ENCODE results near the gene HYOU1. TPM values are rescaled to one million over a fixed set of nuclear protein-coding genes. Genes with fewer than 3 reads are reported as not detected.
"Not testable (repeated sequence)": the region's sequence is repeated elsewhere in the genome, so short reads cannot be mapped to it uniquely, and the experiment has no call there.

HYOU1 gene
- total RNA-seq, 4 donors from 2014 or later: 21.8 to 47.0 (median 33.0) TPM

DNA sequence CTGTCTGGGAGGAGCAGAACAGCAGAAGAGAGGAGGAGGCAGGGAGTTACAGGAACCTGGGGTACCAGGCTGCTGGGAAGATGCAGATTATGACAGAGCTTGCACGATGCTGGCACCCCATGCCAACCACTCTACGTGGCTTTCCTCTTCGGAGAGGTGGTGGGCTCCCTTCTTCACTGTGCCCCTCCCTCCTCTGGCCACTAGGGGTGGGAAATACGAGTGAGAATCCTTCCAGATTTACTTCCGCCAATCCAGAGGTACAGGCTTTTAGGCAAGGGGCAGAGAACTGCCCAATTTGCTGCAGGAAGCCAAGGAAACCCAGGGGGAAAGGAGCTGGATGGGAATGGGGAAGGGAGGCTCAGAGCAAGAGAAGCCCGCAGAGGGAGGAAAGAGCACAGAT, 12.3 kb downstream of the HYOU1 start:
- intact Hi-C loops (cut with DNase I; ENCODE audit: low total_unique reads): loop anchor here (10.0 kb wide), 1 partner anchor 150 kb away; no protein-coding TSS in a partner anchor
- TF ChIP-seq POLR2A (IDR thresholded peaks at IDR 0.05): no peak
- TF ChIP-seq, protein P1, sequence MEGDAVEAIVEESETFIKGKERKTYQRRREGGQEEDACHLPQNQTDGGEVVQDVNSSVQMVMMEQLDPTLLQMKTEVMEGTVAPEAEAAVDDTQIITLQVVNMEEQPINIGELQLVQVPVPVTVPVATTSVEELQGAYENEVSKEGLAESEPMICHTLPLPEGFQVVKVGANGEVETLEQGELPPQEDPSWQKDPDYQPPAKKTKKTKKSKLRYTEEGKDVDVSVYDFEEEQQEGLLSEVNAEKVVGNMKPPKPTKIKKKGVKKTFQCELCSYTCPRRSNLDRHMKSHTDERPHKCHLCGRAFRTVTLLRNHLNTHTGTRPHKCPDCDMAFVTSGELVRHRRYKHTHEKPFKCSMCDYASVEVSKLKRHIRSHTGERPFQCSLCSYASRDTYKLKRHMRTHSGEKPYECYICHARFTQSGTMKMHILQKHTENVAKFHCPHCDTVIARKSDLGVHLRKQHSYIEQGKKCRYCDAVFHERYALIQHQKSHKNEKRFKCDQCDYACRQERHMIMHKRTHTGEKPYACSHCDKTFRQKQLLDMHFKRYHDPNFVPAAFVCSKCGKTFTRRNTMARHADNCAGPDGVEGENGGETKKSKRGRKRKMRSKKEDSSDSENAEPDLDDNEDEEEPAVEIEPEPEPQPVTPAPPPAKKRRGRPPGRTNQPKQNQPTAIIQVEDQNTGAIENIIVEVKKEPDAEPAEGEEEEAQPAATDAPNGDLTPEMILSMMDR (IDR thresholded peaks at IDR 0.05): no peak
- H3K4me3 ChIP-seq (ENCODE audit: low read depth, poor library complexity, severe bottlenecking): no peak overlapping the region
- WGBS, 2 donors: 72 to 80% methylated on average over 6 of the region's 6 CpGs
- DNase-seq (ENCODE audit: low spot score in 2 of 2): no peak

DNA sequence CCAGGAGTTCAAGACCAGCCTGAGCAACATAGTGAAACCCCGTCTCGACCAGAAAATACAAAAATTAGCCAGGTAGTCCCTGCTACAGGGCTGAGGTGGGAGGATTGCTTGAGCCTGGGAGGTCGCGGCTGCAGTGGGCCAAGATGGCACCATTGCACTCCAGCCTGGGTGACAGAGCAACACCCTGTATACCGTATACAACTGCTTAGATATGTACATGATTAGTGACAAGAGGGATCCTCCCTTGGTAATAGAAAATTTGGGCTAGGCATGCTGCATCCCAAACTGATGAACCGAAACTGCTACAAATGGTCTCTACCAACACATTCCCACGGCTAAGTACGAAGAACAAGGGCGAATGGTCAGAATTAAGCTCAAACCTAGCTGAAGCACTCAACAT, 14.1 kb downstream of the HYOU1 start:
- WGBS, 2 donors: 92% methylated on average over 9 of the region's 9 CpGs
- TF ChIP-seq POLR2A (IDR thresholded peaks at IDR 0.05): no peak
- TF ChIP-seq, protein P1 (IDR thresholded peaks at IDR 0.05): no peak
- no peak for DNase-seq (ENCODE audit: low spot score in 2 of 2)
- intact Hi-C loops (cut with DNase I; ENCODE audit: low total_unique reads): loop anchor here (10.0 kb wide), 1 partner anchor 152 kb away; no protein-coding TSS in a partner anchor
- no peak overlapping the region for H3K4me3 ChIP-seq (ENCODE audit: low read depth, poor library complexity, severe bottlenecking)

DNA sequence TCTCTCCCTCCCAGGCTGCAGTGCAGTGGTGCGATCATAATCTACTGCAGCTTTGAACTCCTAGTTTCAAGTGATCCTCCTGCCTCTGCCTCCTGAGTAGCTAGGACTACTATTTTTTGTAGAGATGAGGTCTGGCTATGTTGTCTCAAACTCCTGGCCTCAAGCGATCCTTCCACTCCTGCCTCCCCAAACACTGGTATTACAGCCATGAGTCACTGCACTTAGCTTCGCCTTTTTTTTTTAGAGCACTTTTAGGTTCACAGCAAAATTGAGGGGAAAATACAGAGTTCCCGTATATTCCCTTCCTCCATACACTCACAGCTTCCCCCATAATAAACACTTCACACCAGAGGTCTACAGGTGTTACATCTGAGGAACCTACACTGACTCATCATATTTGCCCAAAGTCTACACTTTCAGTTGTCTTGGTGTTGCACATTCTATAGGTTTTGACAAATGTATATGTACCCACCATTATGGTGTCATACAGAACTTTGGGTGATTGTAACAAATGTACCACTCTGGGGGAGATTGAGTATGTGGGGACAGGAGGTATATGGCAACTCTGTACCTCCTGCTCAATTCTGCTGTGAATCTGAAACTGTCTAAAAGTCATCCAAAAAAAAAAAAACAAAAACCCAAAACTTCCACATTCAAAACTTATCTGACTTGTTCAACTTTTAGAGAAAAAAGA, 15.0 kb downstream of the HYOU1 start:
- no peak overlapping the region for H3K4me3 ChIP-seq (ENCODE audit: low read depth, poor library complexity, severe bottlenecking)
- DNase-seq (ENCODE audit: low spot score in 2 of 2): no peak
- WGBS, 2 donors: 83 to 95% methylated on average over 4 of the region's 4 CpGs
- intact Hi-C loops (cut with DNase I; ENCODE audit: low total_unique reads): loop anchor here (10.0 kb wide), 1 partner anchor 153 kb away; no protein-coding TSS in a partner anchor
- TF ChIP-seq, protein P1 (IDR thresholded peaks at IDR 0.05): no peak
- no peak for TF ChIP-seq POLR2A (IDR thresholded peaks at IDR 0.05)

DNA sequence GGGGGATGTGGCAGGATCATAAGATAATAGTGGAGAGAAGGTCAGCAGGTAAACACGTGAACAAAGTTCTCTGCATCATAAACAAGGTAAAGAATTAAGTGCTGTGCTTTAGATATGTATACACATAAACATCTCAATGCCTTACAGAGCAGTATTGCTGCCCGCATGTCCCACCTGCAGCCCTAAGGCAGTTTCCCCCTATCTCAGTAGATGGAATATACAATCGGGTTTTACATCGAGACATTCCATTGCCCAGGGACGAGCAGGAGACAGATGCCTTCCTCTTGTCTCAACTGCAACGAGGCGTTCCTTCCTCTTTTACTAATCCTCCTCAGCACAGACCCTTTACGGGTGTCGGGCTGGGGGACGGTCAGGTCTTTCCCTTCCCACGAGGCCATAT, 17.5 kb downstream of the HYOU1 start:
- H3K4me3 ChIP-seq (ENCODE audit: low read depth, poor library complexity, severe bottlenecking); DNase-seq (ENCODE audit: low spot score in 2 of 2); intact Hi-C loops (cut with DNase I; ENCODE audit: low total_unique reads): not testable (repeated sequence)
- 44% methylated on average over 11 of the region's 11 CpGs for WGBS, 2 donors

DNA sequence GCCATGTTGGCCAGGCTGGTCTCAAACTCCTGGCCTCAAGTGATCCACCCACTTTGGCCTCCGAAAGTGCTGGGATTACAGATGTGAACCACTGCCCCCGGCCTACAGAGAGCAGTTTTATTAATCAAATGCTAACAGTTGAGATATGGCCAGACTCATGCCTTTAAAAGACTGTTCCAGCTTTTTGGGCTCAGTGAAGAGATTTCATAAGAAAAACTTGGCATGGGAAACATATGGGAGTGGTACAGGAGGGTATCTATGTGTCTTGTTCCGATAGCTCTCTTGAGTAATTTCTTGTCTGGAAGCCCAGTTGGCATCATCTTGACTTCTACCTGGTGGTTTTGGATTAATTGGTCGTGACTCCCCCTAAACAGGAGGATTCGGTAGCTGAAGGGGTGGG, 18.1 kb downstream of the HYOU1 start:
- intact Hi-C loops (cut with DNase I; ENCODE audit: low total_unique reads): no loop called here
- WGBS, 2 donors: 73 to 77% methylated on average over 5 of the region's 5 CpGs
- DNase-seq (ENCODE audit: low spot score in 2 of 2): no peak
- TF ChIP-seq, protein P1 (IDR thresholded peaks at IDR 0.05): no peak
- TF ChIP-seq POLR2A (IDR thresholded peaks at IDR 0.05): no peak
- no peak overlapping the region for H3K4me3 ChIP-seq (ENCODE audit: low read depth, poor library complexity, severe bottlenecking)

DNA sequence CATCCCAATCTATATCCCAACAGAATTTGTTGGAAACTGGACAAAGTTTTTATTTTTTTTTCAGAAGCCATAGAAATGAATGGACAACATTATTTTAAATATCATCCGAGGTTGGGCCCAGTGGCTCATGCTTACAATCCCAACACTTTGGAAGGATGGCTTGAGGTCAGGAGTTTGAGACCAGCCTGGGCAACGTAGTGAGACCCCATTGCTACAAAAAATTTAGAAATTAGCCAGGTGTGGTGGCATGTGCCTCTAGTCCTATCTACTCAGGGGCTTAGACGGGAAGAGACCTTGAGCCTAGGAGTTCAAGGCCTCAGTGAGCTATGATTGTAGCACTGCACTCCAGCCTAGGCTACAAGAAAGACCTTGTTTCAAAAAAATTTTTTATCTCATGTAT, 22.2 kb downstream of the HYOU1 start:
- H3K4me3 ChIP-seq (ENCODE audit: low read depth, poor library complexity, severe bottlenecking): no peak overlapping the region
- TF ChIP-seq POLR2A (IDR thresholded peaks at IDR 0.05): no peak
- TF ChIP-seq, protein P1 (IDR thresholded peaks at IDR 0.05): no peak
- DNase-seq (ENCODE audit: low spot score in 2 of 2): no peak
- intact Hi-C loops (cut with DNase I; ENCODE audit: low total_unique reads): no loop called here
- 89 to 95% methylated on average over 3 of the region's 3 CpGs for WGBS, 2 donors

DNA sequence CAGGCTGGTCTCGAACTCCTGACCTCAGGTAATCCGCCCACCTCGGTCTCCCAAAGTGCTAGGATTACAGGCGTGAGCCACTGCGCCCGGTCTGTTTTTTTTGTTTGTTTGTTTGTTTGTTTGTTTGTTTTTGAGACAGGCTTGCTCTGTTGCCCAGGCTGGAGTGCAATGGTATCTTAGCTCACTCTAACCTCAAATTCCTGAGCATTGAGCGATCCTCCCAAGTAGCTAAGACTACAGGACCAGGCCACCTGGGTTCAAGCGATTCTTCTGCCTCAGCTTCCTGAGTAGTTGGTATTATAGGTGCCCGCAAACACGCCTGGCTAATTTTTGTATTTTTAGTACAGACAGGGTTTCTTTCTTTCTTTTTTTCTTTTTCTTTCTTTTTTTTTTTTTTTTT, 23.6 kb downstream of the HYOU1 start:
- DNase-seq (ENCODE audit: low spot score in 2 of 2); H3K4me3 ChIP-seq (ENCODE audit: low read depth, poor library complexity, severe bottlenecking); intact Hi-C loops (cut with DNase I; ENCODE audit: low total_unique reads): not testable (repeated sequence)
- 76 to 89% methylated on average over 10 of the region's 10 CpGs for WGBS, 2 donors
